ENCODE data around the gene MIPOL1.

MIPOL1 gene

DNA sequence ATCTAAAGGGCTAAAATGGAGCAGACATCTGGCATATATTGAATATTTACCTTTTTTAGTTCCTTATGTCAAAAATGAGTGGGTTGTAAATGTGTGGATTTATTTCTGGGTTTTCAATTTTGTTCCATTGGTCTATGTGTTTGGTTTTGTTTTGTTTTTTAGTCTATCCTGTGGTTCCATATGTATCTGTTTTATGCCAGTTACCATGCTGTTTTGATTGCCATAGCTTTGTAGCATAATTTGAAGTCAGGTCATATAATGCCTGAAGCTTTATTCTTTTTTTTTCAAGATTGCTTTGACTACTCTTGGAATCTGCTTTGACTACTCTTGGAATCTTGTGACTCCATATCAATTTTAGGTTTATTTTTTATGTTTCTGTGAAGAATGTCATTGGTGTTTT lies 133.2 kb downstream of the MIPOL1 start:
- TF ChIP-seq, protein P1, sequence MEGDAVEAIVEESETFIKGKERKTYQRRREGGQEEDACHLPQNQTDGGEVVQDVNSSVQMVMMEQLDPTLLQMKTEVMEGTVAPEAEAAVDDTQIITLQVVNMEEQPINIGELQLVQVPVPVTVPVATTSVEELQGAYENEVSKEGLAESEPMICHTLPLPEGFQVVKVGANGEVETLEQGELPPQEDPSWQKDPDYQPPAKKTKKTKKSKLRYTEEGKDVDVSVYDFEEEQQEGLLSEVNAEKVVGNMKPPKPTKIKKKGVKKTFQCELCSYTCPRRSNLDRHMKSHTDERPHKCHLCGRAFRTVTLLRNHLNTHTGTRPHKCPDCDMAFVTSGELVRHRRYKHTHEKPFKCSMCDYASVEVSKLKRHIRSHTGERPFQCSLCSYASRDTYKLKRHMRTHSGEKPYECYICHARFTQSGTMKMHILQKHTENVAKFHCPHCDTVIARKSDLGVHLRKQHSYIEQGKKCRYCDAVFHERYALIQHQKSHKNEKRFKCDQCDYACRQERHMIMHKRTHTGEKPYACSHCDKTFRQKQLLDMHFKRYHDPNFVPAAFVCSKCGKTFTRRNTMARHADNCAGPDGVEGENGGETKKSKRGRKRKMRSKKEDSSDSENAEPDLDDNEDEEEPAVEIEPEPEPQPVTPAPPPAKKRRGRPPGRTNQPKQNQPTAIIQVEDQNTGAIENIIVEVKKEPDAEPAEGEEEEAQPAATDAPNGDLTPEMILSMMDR (IDR thresholded peaks at IDR 0.05; ENCODE audit: insufficient read depth, low read length, poor library complexity, severe bottlenecking), result no peak
- H3K27me3 ChIP-seq (replicated peaks; ENCODE audit: control insufficient read depth, insufficient read depth, low read length), result no peaks in the 10 kb centered on the region
- H3K36me3 ChIP-seq (ENCODE audit: control insufficient read depth, insufficient read depth, low read length), result no peaks in the 10 kb centered on the region
- DNase-seq (ENCODE audit: extremely low read depth, insufficient read length), result no peak
- H3K4me3 ChIP-seq (replicated peaks; ENCODE audit: low read depth, low read length), result no peak overlapping the region

DNA sequence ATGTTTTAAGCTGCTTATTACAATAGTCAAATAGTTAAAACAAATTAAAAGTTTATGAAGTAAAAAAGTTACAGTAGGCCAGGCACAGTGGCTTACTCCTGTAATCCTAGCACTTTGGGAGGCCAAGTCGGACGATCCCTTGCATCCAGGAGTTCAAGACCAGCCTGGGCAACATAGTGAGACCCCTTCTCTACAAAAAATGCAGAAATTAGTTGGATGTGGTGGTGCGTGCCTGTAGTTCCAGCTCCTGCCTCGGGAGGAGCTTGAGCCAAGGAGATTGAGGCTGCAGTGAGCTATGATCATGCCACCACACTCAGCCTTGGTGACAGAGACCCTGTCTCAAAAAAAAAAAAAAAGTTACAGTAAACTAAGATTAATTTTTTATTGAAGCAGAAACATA lies 142.6 kb downstream of the MIPOL1 start:
- Histone ChIP-seq H3K27me3 (replicated peaks; ENCODE audit: control insufficient read depth, insufficient read depth, low read length) (no peaks in the 10 kb centered on the region), H3K4me3 (replicated peaks; ENCODE audit: low read depth, low read length) (no peak overlapping the region), H3K36me3 (ENCODE audit: control insufficient read depth, insufficient read depth, low read length) (no peaks in the 10 kb centered on the region)
- no peak for DNase-seq (ENCODE audit: extremely low read depth, insufficient read length)
- TF ChIP-seq, protein P1 (IDR thresholded peaks at IDR 0.05; ENCODE audit: insufficient read depth, low read length, poor library complexity, severe bottlenecking), result no peak

DNA sequence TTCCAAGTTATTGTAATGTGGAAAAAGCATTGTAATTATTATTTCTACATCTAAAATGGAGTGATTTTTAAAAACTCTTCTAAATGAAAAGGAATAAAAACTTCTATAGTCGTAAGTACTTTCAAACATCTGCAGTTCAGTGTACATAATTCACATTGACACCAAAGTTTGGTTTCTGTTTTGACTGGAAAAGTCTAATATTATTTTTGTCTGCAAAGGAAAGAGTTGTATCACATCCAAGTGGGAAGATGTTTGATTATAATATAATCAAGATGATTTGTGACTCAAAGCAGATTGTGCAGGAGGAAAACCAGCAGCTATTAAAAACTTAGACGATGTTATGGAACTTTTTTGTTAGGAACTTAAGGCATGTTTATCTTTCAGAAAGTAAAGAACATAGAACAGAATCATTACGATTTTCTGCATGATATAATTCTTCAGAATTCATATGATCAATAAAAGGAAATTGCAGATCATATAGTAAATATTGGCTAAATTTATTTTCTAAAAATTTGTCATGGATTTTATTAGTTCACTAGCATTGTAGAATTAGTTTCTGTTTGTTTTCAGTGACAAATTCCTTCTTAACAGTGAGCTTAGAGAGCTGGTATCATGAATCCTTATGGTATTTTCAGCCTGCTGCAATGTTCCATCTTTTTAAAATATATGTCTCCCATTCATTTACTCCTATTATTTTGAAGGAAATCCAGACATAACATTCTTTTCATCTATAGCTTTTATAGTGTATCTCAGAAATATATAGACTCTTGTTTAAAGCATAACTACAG lies 145.8 kb downstream of the MIPOL1 start:
- TF ChIP-seq, protein P1 (IDR thresholded peaks at IDR 0.05; ENCODE audit: insufficient read depth, low read length, poor library complexity, severe bottlenecking), result no peak
- no peaks in the 10 kb centered on the region for H3K36me3 ChIP-seq (ENCODE audit: control insufficient read depth, insufficient read depth, low read length)
- no peak for DNase-seq (ENCODE audit: extremely low read depth, insufficient read length)
- no peak overlapping the region for H3K4me3 ChIP-seq (replicated peaks; ENCODE audit: low read depth, low read length)
- no peaks in the 10 kb centered on the region for H3K27me3 ChIP-seq (replicated peaks; ENCODE audit: control insufficient read depth, insufficient read depth, low read length)

DNA sequence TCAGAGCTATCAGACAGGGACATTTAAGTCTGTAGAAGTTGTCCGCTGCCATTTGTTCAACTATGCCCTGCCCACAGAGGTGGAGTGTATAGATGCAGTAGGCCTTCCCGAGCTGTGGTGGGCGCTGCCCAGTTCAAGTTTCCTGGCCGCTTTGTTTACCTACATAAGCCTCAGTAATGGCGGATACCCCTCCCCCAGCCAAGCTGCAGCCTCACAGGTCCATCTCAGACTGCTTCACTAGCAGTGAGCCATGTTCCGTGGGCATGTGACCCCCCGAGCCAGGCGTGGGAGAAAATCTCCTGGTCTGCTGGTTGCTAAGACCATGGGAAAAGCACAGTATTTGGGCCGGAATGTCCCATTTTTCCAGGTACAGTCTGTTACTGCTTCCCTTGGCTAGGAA lies 165.9 kb downstream of the MIPOL1 start:
- H3K4me3 ChIP-seq (replicated peaks; ENCODE audit: low read depth, low read length), result no peak overlapping the region
- no peaks in the 10 kb centered on the region for H3K36me3 ChIP-seq (ENCODE audit: control insufficient read depth, insufficient read depth, low read length)
- no peak for DNase-seq (ENCODE audit: extremely low read depth, insufficient read length)
- TF ChIP-seq, protein P1 (IDR thresholded peaks at IDR 0.05; ENCODE audit: insufficient read depth, low read length, poor library complexity, severe bottlenecking), result no peak
- H3K27me3 ChIP-seq (replicated peaks; ENCODE audit: control insufficient read depth, insufficient read depth, low read length), result no peaks in the 10 kb centered on the region

DNA sequence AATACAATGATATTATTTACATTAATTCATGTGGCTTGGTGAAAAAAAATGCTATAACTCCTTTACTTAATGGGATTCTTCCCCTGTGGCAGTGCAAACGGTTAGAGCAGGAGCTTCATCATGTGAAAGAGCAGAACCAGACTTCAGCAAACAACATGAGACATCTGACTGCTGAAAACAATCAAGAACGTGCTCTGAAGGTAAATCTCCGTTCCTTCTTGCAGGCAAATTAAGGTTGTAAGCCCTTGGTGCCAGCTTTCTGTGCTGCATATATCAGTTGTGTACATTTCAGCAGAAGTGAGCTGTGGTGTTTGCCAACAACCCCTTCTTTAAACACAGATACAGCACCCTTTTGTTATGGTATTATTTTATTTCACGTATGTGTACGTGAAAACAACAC lies 171.7 kb downstream of the MIPOL1 start:
- TF ChIP-seq, protein P1 (IDR thresholded peaks at IDR 0.05; ENCODE audit: insufficient read depth, low read length, poor library complexity, severe bottlenecking), result no peak
- DNase-seq (ENCODE audit: extremely low read depth, insufficient read length), result no peak
- H3K36me3 ChIP-seq (ENCODE audit: control insufficient read depth, insufficient read depth, low read length), result no peaks in the 10 kb centered on the region
- H3K4me3 ChIP-seq (replicated peaks; ENCODE audit: low read depth, low read length), result no peak overlapping the region
- no peaks in the 10 kb centered on the region for H3K27me3 ChIP-seq (replicated peaks; ENCODE audit: control insufficient read depth, insufficient read depth, low read length)
